DOHH2 (cell line): ENCODE measurements around the gene PLXNA1.

Source experiments
- H3F3A ChIP-seq: fragments of 200-600 bp; sonication (generic), shearing (Covaris generic); 2 replicates; pipeline ENCODE4 v1.6.0; 2016; ENCODE audit warnings: antibody characterized with exemption, mild to moderate bottlenecking; ENCODE audit not compliant: control insufficient read depth, insufficient read depth
- H3K27ac ChIP-seq: fragments of 200-600 bp; sonication (generic); 2 replicates; pipeline ENCODE4 v1.5.1; 2014; ENCODE audit warnings: low read depth, mild to moderate bottlenecking, low read length, moderate library complexity
- H3K27me3 ChIP-seq: fragments of 200-600 bp; sonication (generic); 2 replicates; pipeline ENCODE4 v1.6.1; 2014; ENCODE audit warnings: mild to moderate bottlenecking, low read length, mixed read lengths; ENCODE audit not compliant: control insufficient read depth
- H3K36me3 ChIP-seq: fragments of 200-600 bp; sonication (generic); 2 replicates; pipeline ENCODE4 v1.6.1; 2014; ENCODE audit warnings: mild to moderate bottlenecking, low read length, moderate library complexity, mixed read lengths; ENCODE audit not compliant: control insufficient read depth
- H3K4me1 ChIP-seq: fragments of 200-600 bp; sonication (generic); 2 replicates; pipeline ENCODE4 v1.6.1; 2014; ENCODE audit warnings: mild to moderate bottlenecking, low read length, mixed read lengths; ENCODE audit not compliant: control insufficient read depth
- H3K4me2 ChIP-seq: fragments of 200-600 bp; sonication (generic); 2 replicates; pipeline ENCODE4 v1.6.0; 2014; ENCODE audit warnings: mild to moderate bottlenecking, low read length, moderate library complexity
- H3K4me3 ChIP-seq: fragments of 200-600 bp; sonication (generic); 2 replicates; pipeline ENCODE4 v1.5.1; 2014; ENCODE audit warnings: mild to moderate bottlenecking, low read length, mixed read lengths
- H3K79me2 ChIP-seq: fragments of 200-600 bp; sonication (generic); 2 replicates; pipeline ENCODE4 v1.6.1; 2014; ENCODE audit warnings: mild to moderate bottlenecking, low read length, mixed read lengths; ENCODE audit not compliant: control insufficient read depth
- H3K9me2 ChIP-seq: fragments of 200-600 bp; sonication (generic); replicated peaks from 2 replicates; pipeline ENCODE4 v1.6.1; 2014; ENCODE audit warnings: mild to moderate bottlenecking, low read length, mixed read lengths; ENCODE audit not compliant: control insufficient read depth
- H3K9me3 ChIP-seq: fragments of 200-600 bp; sonication (generic); 2 replicates; pipeline ENCODE4 v1.6.1; 2014; ENCODE audit warnings: antibody characterized with exemption, low read length, mixed read lengths; ENCODE audit not compliant: control insufficient read depth, insufficient read depth
- H4K20me1 ChIP-seq: fragments of 200-600 bp; sonication (generic); 2 replicates; pipeline ENCODE4 v1.6.0; 2014; ENCODE audit warnings: low read depth, mild to moderate bottlenecking, antibody characterized with exemption, low read length, moderate library complexity; ENCODE audit not compliant: control insufficient read depth, insufficient read depth
- EZH2phosphoT487 ChIP-seq: fragments of 200-600 bp; sonication (generic); IDR thresholded peaks from 2 replicates; pipeline ENCODE4 v1.6.1; 2017; ENCODE audit warnings: borderline replicate concordance, mild to moderate bottlenecking, antibody characterized with exemption, low read length, moderate library complexity, mixed read lengths
- TF ChIP-seq, protein P1 (sequence below): fragments of 200-600 bp; sonication (generic); IDR thresholded peaks from one replicate; pipeline ENCODE4 v1.5.1; 2014; ENCODE audit warnings: antibody characterized with exemption, mild to moderate bottlenecking, low read depth, low read length; ENCODE audit not compliant: poor library complexity, severe bottlenecking

Gene PLXNA1

DNA sequence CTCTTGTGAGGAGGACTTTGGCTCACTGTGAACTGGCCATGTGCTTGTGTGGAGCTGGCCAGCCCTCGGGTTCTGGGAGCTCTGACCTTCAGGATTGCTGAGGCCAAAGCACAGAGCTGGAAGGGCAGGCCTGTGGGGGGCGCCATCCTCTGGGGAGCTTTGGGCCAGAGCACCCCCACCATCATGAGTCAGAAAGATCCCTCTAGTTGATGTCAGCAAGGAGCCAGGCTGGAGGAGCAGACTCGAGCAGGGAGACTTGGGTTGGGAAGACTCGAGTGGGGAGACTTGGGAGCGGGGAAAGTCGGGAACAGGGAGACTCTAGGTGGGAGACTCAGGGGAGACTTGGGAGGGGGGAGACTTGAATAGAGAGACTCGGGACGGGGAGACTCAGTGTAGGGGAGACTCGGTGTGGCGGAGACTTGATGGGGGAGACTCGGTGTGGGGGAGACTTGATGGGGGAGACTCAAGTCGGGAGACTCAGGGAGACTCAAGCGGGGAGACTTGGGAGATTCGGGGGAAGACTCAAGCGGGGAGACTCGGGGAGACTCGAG lies 37.7 kb upstream of the PLXNA1 start:
- Histone ChIP-seq H3K4me1 (peaks cover 8% of the 10 kb centered on the region), H3K4me3 (no peak overlapping the region), H3F3A (no peaks in the 10 kb centered on the region), H3K4me2 (no peak overlapping the region), H3K36me3 (no peaks in the 10 kb centered on the region), H3K27me3 (no peaks in the 10 kb centered on the region), H3K9me3 (no peaks in the 10 kb centered on the region), H3K27ac (no peak overlapping the region), H4K20me1 (no peaks in the 10 kb centered on the region), H3K79me2 (no peaks in the 10 kb centered on the region), H3K9me2 (no peaks in the 10 kb centered on the region)
- no peak for TF ChIP-seq EZH2phosphoT487
- TF ChIP-seq, protein P1, sequence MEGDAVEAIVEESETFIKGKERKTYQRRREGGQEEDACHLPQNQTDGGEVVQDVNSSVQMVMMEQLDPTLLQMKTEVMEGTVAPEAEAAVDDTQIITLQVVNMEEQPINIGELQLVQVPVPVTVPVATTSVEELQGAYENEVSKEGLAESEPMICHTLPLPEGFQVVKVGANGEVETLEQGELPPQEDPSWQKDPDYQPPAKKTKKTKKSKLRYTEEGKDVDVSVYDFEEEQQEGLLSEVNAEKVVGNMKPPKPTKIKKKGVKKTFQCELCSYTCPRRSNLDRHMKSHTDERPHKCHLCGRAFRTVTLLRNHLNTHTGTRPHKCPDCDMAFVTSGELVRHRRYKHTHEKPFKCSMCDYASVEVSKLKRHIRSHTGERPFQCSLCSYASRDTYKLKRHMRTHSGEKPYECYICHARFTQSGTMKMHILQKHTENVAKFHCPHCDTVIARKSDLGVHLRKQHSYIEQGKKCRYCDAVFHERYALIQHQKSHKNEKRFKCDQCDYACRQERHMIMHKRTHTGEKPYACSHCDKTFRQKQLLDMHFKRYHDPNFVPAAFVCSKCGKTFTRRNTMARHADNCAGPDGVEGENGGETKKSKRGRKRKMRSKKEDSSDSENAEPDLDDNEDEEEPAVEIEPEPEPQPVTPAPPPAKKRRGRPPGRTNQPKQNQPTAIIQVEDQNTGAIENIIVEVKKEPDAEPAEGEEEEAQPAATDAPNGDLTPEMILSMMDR = peak; percentile 34

DNA sequence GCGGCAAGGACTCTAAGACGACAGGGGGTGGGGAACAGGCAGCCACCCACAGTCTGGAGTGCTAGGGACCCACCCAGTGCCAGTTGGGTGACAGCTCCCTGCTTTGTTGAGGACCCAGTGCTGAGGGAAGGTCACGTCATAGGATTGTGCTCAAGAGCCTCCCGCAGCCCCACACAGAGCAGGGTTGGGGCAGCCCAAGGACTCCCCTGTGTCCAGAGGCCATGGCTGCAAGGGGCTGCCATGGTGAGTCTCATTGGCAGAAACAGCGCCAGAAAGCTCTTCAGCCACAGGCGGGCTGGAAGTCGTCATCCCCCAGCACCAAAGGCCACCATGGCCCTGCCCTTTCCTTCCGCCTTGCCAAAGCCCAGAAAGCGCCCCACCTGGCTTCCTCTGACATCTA lies 37.0 kb upstream of the PLXNA1 start:
- no peaks in the 10 kb centered on the region for H3K36me3 ChIP-seq
- no peak overlapping the region for H3K4me3 ChIP-seq
- H3K9me3 ChIP-seq = no peaks in the 10 kb centered on the region
- H3K4me1 ChIP-seq = peaks cover 8% of the 10 kb centered on the region
- H3K27me3 ChIP-seq = no peaks in the 10 kb centered on the region
- H4K20me1 ChIP-seq = no peaks in the 10 kb centered on the region
- TF ChIP-seq, protein P1 = no peak
- no peak for TF ChIP-seq EZH2phosphoT487
- H3K4me2 ChIP-seq = no peak overlapping the region
- no peak overlapping the region for H3K27ac ChIP-seq
- no peaks in the 10 kb centered on the region for H3K9me2 ChIP-seq
- no peaks in the 10 kb centered on the region for H3F3A ChIP-seq
- H3K79me2 ChIP-seq = no peaks in the 10 kb centered on the region

DNA sequence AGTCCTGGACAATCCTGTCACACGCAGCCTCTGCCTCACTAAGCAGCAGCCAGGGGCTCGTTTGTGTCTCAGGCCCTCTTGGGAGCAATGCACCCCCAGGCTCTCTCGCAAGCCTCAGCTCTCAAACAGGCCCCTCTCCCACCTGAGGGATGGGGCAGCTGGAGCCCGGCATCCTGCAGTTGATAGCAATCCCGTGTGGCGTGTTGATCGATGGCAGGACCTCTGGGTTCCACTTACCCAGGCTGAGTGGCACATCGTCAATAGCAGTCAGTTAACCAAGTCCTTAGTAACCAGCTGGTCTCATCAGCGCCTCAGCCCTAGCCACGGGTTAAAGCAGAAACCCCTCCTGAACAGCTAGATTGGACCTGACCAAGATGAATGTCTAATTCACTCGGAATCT lies 36.5 kb upstream of the PLXNA1 start:
- no peak overlapping the region for H3K4me3 ChIP-seq
- no peak overlapping the region for H3K4me2 ChIP-seq

More for the DNA sequence above, 36.5 kb upstream of the PLXNA1 start:
- H3K4me1 ChIP-seq = peaks cover 8% of the 10 kb centered on the region
- TF ChIP-seq, protein P1 = no peak
- TF ChIP-seq EZH2phosphoT487 = no peak
- H3K27me3 ChIP-seq = no peaks in the 10 kb centered on the region
- no peaks in the 10 kb centered on the region for H3F3A ChIP-seq
- no peaks in the 10 kb centered on the region for H3K79me2 ChIP-seq
- no peaks in the 10 kb centered on the region for H3K9me2 ChIP-seq
- no peaks in the 10 kb centered on the region for H4K20me1 ChIP-seq
- no peaks in the 10 kb centered on the region for H3K9me3 ChIP-seq
- H3K36me3 ChIP-seq = no peaks in the 10 kb centered on the region
- H3K27ac ChIP-seq = no peak overlapping the region
